WTC11 (cell line): ENCODE results near the gene RHOT2.

Source experiments
- CREM ChIP-seq: sonication (generic); formaldehyde crosslinking; IDR thresholded peaks from 2 replicates; pipeline ENCODE4 v1.8.1; 2022; ENCODE audit warnings: mild to moderate bottlenecking, missing genetic modification reagents, moderate library complexity
- CTCF ChIP-seq: fragments of 200-600 bp; IDR thresholded peaks from 2 replicates; pipeline ENCODE4 v1.8.0; 2022; ENCODE audit warnings: antibody characterized with exemption
- SP1 ChIP-seq: sonication (generic); formaldehyde crosslinking; conservative IDR thresholded peaks from 2 replicates; pipeline ENCODE4 v1.8.1; 2022; ENCODE audit warnings: missing genetic modification reagents
- TEAD4 ChIP-seq: sonication (generic); formaldehyde crosslinking; IDR thresholded peaks from 2 replicates; pipeline ENCODE4 v1.8.0; 2022; ENCODE audit warnings: mild to moderate bottlenecking, missing genetic modification reagents
- ZNF121 ChIP-seq: sonication (generic); formaldehyde crosslinking; IDR thresholded peaks from 2 replicates; pipeline ENCODE4 v1.8.0; 2023; ENCODE audit warnings: missing genetic modification reagents
- ZNF232 ChIP-seq: sonication (generic); formaldehyde crosslinking; IDR thresholded peaks from 2 replicates; pipeline ENCODE4 v1.8.0; 2022; ENCODE audit warnings: mild to moderate bottlenecking, missing genetic modification reagents
- TF ChIP-seq, protein P1 (sequence below): sonication (generic); formaldehyde crosslinking; IDR thresholded peaks from 2 replicates; pipeline ENCODE4 v1.8.1; 2022; ENCODE audit warnings: missing genetic modification reagents, borderline replicate concordance
- TF ChIP-seq, protein P2 (sequence below): sonication (generic); formaldehyde crosslinking; IDR thresholded peaks from 2 replicates; pipeline ENCODE4 v1.8.0; 2022; ENCODE audit warnings: mild to moderate bottlenecking, missing genetic modification reagents

DNA sequence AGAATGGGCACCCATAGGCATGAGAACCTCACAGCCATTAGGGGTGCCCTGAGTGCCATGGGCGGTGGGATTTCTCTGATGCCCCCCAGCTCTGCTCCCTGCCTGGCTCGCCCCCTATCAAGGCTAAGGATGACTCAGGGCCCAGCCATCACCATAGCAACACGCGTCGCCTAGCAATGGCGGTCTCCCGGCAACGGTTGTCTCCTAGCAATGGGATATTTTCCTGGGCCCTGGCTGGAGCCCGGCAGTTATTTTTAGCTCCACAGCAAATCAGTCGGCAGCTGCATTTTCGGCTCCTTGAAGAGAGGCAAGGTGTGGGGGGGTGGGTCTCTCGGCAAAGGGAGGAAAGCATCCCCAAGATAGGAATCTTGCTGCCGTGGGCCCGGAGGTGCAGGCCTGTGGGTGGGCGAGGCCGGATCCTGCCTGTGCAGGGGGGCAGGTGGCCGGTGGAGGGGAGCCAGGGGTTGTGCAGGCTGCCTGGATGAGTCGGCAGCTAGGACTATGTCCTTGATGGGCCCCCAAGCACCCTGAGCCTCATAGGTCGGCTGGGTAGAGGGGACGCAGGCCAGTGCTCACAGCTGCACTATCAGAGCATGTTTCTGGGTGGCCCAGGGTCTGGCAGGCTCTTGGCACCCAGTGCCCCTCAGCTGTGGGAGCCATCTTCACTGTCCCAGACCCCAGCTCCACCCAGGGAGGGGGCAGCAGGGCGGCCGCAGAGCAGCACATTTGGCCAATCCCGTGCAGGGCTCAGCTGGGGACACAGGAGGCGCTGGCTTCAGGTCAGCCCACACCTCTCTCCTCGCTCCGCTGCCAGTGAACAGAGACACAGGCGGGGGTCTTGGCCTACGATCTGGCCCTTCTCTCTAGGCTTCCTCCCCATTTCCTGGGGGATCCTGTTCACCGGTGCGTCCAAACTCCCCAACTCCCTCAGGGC lies 41.9 kb downstream of the RHOT2 start:
- no peak for TF ChIP-seq CTCF
- no peak for TF ChIP-seq ZNF232 (CRISPR knock-in tag)
- TF ChIP-seq, protein P1, sequence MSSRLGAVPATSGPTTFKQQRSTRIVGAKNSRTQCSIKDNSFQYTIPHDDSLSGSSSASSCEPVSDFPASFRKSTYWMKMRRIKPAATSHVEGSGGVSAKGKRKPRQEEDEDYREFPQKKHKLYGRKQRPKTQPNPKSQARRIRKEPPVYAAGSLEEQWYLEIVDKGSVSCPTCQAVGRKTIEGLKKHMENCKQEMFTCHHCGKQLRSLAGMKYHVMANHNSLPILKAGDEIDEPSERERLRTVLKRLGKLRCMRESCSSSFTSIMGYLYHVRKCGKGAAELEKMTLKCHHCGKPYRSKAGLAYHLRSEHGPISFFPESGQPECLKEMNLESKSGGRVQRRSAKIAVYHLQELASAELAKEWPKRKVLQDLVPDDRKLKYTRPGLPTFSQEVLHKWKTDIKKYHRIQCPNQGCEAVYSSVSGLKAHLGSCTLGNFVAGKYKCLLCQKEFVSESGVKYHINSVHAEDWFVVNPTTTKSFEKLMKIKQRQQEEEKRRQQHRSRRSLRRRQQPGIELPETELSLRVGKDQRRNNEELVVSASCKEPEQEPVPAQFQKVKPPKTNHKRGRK = no peak
- no peak for TF ChIP-seq TEAD4
- TF ChIP-seq, protein P2, sequence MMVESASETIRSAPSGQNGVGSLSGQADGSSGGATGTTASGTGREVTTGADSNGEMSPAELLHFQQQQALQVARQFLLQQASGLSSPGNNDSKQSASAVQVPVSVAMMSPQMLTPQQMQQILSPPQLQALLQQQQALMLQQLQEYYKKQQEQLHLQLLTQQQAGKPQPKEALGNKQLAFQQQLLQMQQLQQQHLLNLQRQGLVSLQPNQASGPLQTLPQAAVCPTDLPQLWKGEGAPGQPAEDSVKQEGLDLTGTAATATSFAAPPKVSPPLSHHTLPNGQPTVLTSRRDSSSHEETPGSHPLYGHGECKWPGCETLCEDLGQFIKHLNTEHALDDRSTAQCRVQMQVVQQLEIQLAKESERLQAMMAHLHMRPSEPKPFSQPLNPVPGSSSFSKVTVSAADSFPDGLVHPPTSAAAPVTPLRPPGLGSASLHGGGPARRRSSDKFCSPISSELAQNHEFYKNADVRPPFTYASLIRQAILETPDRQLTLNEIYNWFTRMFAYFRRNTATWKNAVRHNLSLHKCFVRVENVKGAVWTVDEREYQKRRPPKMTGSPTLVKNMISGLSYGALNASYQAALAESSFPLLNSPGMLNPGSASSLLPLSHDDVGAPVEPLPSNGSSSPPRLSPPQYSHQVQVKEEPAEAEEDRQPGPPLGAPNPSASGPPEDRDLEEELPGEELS (CRISPR knock-in tag) = no peak
- TF ChIP-seq SP1 (CRISPR knock-in tag) = no peak
- no peak for TF ChIP-seq CREM (CRISPR knock-in tag)
- TF ChIP-seq ZNF121 (CRISPR knock-in tag) = no peak
